HAP-1 (cell line): ENCODE results near the gene SLIT1.

Experiments
- DNase-seq, 2 experiments: peaks; one replicate each; pipeline ENCODE4 v3.0.0-alpha.2; 2016 to 2020; ENCODE audit warnings: low spot score in 2 of 2
- H3K27me3 ChIP-seq: fragments of 250-450 bp; sonication (Bioruptor Pico); 2 replicates; pipeline ENCODE4 v1.5.1; 2020; ENCODE audit warnings: low read depth, mild to moderate bottlenecking, moderate library complexity
- H3K36me3 ChIP-seq: fragments of 250-450 bp; sonication (Bioruptor Pico); replicated peaks from 2 replicates; pipeline ENCODE4 v1.5.1; 2020; ENCODE audit warnings: mild to moderate bottlenecking
- H3K4me1 ChIP-seq: fragments of 250-450 bp; sonication (Bioruptor Pico); 2 replicates; pipeline ENCODE4 v1.5.1; 2020; ENCODE audit warnings: mild to moderate bottlenecking
- H3K4me3 ChIP-seq: fragments of 250-450 bp; sonication (Bioruptor Pico); 2 replicates; pipeline ENCODE4 v1.5.1; 2020; ENCODE audit warnings: mild to moderate bottlenecking, moderate library complexity
- H3K9me3 ChIP-seq: fragments of 250-450 bp; sonication (Bioruptor Pico); 2 replicates; pipeline ENCODE4 v1.5.1; 2020; ENCODE audit warnings: mild to moderate bottlenecking, moderate library complexity
- in situ Hi-C: fragments of 300-500 bp; cut with MboI; formaldehyde crosslinking; loops from 3 replicates; pipeline ENCODE4 v1.14.3; 2020; ENCODE audit warnings: low sequenced_read_pairs, inconsistent platforms, mixed read lengths

Gene SLIT1

GRCh38 chr10:97154781-97155180 lies 31.0 kb downstream of the SLIT1 start:
- H3K27me3 ChIP-seq, result no peaks in the 10 kb centered on the region
- DNase-seq, result no peak
- H3K9me3 ChIP-seq, result no peaks in the 10 kb centered on the region
- no peaks in the 10 kb centered on the region for H3K4me1 ChIP-seq
- in situ Hi-C loops, result no loop called here
- no peaks in the 10 kb centered on the region; the same call in 1 of the 2 replicates for H3K36me3 ChIP-seq
- no peak overlapping the region for H3K4me3 ChIP-seq

DNA sequence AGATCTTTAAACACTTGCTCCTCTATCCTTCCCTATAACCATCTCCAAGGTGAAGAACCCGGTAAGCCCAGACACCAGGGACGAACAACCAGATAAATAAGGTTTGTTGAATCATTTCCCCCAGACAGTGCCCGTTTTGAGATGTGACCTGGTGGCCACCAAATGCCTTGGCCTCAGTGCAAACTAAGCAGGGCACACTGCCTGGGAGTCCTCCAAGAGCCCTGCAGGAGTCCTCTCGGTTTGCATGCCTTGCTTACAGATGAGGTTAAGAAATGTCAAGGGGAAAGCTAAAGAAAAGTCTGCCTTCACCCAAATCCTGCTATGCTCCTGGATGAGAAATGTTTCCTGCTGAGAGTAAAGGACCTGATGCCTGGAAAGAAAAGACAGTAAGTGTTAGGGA lies 31.6 kb downstream of the SLIT1 start:
- no peak for DNase-seq
- H3K4me1 ChIP-seq, result no peaks in the 10 kb centered on the region
- no peak overlapping the region for H3K4me3 ChIP-seq
- no peaks in the 10 kb centered on the region for H3K9me3 ChIP-seq
- H3K36me3 ChIP-seq, result no peaks in the 10 kb centered on the region; the same call in 1 of the 2 replicates
- in situ Hi-C loops, result no loop called here
- H3K27me3 ChIP-seq, result no peaks in the 10 kb centered on the region

DNA sequence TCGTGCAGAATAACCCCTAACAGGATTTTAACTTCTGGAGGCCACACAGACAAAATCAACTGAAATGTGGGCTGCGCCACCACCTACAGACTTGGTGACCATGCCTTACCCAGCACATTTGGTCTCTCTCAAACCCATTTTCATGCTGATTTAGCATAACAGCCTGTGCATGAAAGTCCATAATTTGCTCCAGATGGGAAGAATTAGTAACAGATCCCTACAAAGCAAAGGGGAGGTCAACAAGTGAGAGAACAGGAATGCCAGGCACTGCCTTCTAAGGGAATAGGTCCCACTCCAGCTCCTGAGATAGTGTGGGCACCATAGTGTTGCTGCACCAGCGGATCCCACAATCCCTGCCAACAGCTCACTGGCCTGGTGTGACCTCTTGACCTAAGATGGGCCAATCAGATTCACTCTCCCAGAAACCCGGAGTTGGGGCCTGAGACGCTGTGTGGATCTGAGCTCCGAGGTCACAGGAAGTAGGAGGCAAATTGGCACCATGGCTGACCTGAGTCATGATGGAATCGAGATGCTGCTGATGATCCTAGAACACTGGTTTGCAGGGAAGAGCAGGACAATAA lies 32.4 kb downstream of the SLIT1 start:
- DNase-seq, result no peak
- in situ Hi-C loops, result no loop called here

DNA sequence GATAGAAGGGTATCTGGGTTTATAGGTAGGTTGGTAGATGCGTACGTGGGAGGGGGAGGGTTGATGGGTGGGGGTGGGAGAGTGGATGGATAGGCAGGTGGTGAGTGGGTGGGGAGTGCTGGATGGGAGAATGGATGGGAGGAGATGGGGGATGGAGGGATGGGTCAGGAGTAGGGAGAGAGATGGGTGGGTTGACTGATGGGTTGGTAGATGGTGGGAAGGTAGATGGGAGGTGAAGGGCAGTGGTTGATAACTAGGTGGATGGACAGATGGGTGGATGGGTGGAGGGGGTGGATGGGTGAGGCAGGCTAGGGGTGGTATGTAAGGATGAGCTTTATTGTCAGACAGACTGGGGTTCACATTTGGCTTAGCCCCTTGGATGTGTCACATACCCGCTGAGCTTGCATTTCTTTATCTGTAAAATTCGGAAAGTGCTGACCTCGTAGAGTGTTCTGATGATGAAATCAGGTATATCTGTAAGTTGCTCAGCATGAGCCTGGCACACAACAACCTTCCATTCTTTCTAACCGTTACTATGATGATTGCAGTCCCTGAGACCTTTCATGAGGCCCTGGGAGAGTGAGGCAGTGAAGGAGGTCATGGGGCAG lies 34.3 kb downstream of the SLIT1 start:
- DNase-seq, result no peak

More for the DNA sequence above, 32.4 kb downstream of the SLIT1 start:
- no peak overlapping the region for H3K4me3 ChIP-seq
- H3K36me3 ChIP-seq, result no peaks in the 10 kb centered on the region; the same call in 1 of the 2 replicates
- H3K27me3 ChIP-seq, result no peaks in the 10 kb centered on the region
- H3K9me3 ChIP-seq, result no peaks in the 10 kb centered on the region
- H3K4me1 ChIP-seq, result no peaks in the 10 kb centered on the region

DNA sequence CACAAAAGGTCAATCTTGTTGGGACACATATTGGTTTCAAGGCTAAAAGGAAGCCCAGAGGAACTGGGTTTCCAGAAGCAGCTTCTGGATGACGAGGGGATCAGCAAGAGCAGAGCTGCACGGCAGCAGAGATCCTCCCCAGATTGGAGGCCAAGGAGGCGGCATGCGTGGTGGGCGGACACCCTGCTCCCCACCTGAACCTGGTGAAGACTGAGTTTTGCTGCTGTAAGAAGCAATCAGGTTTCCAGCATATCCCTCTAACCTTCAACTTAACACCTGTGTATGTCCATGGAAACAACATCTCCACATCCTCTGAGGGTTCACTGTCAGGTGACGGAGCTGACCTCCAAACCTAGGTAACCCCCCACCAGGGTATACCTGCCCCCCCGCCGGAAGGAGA lies 35.1 kb downstream of the SLIT1 start:
- H3K27me3 ChIP-seq, result no peaks in the 10 kb centered on the region
- DNase-seq, result no peak
- H3K36me3 ChIP-seq, result no peaks in the 10 kb centered on the region; the same call in 1 of the 2 replicates
- no peaks in the 10 kb centered on the region for H3K4me1 ChIP-seq
- H3K4me3 ChIP-seq, result no peak overlapping the region
- no peaks in the 10 kb centered on the region for H3K9me3 ChIP-seq
- in situ Hi-C loops, result no loop called here

More for the DNA sequence above, 34.3 kb downstream of the SLIT1 start:
- no peak overlapping the region for H3K4me3 ChIP-seq
- H3K36me3 ChIP-seq, result no peaks in the 10 kb centered on the region; the same call in 1 of the 2 replicates
- no peaks in the 10 kb centered on the region for H3K4me1 ChIP-seq
- no peaks in the 10 kb centered on the region for H3K9me3 ChIP-seq
- H3K27me3 ChIP-seq, result no peaks in the 10 kb centered on the region
- in situ Hi-C loops, result no loop called here

DNA sequence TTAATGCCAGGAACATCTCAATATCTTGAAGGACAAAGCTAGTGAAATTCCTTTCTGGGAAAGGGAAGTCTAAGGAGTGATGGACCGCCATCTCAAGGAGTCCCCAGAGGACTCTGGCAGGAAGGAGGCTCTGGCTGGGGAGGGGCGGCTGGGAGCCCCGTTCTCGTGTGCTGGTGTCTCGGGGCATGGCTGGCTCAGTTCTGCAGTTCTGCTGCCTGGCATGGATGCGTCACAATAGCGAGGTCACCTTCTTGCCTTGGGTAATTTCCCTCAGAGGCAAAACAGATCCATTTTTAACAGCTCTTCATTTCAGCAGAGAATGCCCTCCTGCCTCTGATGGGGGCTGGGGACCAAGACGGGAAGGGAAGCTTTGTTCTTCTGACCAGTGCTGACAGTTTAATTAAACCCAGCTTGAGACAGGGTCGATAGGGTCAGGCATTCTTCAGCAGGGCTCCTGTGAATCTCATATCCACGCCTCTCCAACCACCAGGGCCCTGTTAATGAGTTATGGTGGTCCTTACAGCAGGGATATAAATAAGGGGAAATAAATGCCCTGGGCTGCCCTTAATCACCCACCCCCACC lies 35.7 kb downstream of the SLIT1 start:
- no peaks in the 10 kb centered on the region for H3K4me1 ChIP-seq
- in situ Hi-C loops, result no loop called here
- no peaks in the 10 kb centered on the region; the same call in 1 of the 2 replicates for H3K36me3 ChIP-seq
- H3K4me3 ChIP-seq, result no peak overlapping the region
- no peak for DNase-seq
- H3K9me3 ChIP-seq, result no peaks in the 10 kb centered on the region
- H3K27me3 ChIP-seq, result no peaks in the 10 kb centered on the region

GRCh38 chr10:97149079-97149531 lies 36.7 kb downstream of the SLIT1 start:
- DNase-seq, result no peak
- H3K36me3 ChIP-seq, result no peaks in the 10 kb centered on the region; the same call in 1 of the 2 replicates
- no peak overlapping the region for H3K4me3 ChIP-seq
- no peaks in the 10 kb centered on the region for H3K4me1 ChIP-seq
- H3K27me3 ChIP-seq, result no peaks in the 10 kb centered on the region
- no peaks in the 10 kb centered on the region for H3K9me3 ChIP-seq
- in situ Hi-C loops, result no loop called here

GRCh38 chr10:97144297-97144696 lies 41.5 kb downstream of the SLIT1 start:
- no peak for DNase-seq
- in situ Hi-C loops, result no loop called here
- H3K36me3 ChIP-seq, result no peaks in the 10 kb centered on the region
- H3K27me3 ChIP-seq, result 0 out of 2 replicates have a peak, but pooled peaks cover 7% of the 10 kb centered on the region
- H3K4me1 ChIP-seq, result no peaks in the 10 kb centered on the region
- H3K4me3 ChIP-seq, result no peak overlapping the region
- H3K9me3 ChIP-seq, result no peaks in the 10 kb centered on the region

DNA sequence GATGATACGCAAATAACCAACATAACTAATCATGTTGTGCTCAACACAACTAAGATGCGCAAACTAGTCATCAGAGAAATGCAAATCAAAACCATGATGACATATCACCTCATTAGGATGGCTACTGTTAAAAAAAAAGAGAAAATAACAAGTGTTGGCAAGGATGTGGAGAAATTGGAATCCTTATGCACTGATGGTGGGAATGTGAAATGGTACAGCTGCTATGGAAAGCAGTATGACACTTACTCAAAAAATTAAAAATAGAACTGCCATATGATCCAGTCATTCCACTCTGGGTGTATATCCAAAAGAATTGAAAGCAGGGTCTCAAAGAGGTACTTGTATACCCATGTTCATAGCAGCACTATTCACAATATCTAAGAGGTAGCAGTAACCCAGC lies 42.9 kb downstream of the SLIT1 start:
- no peaks in the 10 kb centered on the region for H3K9me3 ChIP-seq
- no peaks in the 10 kb centered on the region for H3K36me3 ChIP-seq
- 0 out of 2 replicates have a peak, but pooled peaks cover 7% of the 10 kb centered on the region for H3K27me3 ChIP-seq
- no peak overlapping the region for H3K4me3 ChIP-seq
- H3K4me1 ChIP-seq, result no peaks in the 10 kb centered on the region
- no peak for DNase-seq
- in situ Hi-C loops, result no loop called here

DNA sequence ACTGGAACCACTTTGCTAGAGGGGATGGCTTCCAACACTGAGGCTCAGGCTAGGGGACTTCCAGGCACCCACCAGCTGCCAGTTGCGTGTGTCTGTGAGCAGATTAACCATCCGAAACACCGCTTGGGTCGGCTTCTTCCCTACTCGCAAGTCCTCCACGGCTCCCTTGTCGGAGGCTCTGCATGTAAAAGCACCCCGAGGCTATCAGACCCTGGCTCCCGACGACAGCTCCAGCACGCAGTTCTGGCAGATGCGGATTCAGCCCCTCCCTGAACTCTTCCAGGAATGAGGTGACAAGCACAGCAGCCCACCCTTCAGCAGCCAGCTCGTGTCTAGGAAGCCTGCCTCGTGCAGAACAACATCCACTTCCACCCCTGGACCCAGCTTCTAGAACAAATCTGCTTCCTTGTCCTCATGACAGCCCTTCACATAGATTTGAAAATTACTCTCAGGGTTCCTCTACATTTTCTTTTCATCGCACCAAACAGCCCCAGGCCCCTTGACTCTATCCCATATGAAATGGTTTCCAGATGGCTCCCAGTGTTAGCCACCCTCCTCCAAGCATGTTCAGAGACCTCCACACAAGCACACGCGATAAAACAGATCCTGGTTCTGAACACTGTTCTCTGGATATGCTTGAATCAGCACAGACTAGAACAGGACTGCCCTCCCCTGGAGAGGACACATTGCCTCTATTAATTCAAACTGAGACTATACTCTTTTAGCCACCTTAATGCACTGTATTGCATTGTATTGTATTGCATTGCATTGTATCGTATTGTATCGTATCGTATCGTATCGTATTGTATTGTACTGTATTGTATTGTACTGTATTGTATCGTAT lies 44.6 kb downstream of the SLIT1 start:
- H3K27me3 ChIP-seq, result 0 out of 2 replicates have a peak, but pooled peaks cover 7% of the 10 kb centered on the region
- DNase-seq, result no peak
- H3K36me3 ChIP-seq, result no peaks in the 10 kb centered on the region
- in situ Hi-C loops, result no loop called here
- no peak overlapping the region for H3K4me3 ChIP-seq
- no peaks in the 10 kb centered on the region for H3K4me1 ChIP-seq
- no peaks in the 10 kb centered on the region for H3K9me3 ChIP-seq

GRCh38 chr10:97140049-97140846 lies 45.5 kb downstream of the SLIT1 start:
- DNase-seq, result no peak
- no peaks in the 10 kb centered on the region for H3K36me3 ChIP-seq
- no peaks in the 10 kb centered on the region for H3K9me3 ChIP-seq
- H3K27me3 ChIP-seq, result 0 out of 2 replicates have a peak, but pooled peaks cover 7% of the 10 kb centered on the region
- H3K4me1 ChIP-seq, result no peaks in the 10 kb centered on the region
- in situ Hi-C loops, result no loop called here
- H3K4me3 ChIP-seq, result no peak overlapping the region

DNA sequence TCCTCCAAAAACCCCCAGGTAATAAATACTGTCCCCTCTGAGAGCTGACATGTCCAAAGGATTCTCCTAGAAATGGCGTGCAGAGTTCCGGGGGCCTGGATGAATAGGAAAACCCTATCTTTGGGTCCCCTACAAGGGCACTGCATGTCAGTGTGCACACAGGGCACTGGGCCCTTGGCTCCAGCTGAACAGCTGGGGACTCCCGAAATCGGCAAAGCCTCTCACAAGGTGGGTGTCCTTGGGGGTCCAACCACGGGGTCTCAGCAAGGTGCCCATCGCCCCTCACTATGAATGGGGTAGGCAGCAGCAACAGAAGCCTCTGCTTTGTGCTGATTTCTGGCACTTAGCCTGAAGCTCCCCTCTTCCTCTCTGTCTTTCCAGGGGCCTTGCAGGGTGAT lies 46.1 kb downstream of the SLIT1 start:
- Histone ChIP-seq H3K4me3 (no peak overlapping the region), H3K4me1 (no peaks in the 10 kb centered on the region), H3K9me3 (no peaks in the 10 kb centered on the region), H3K36me3 (no peaks in the 10 kb centered on the region), H3K27me3 (0 out of 2 replicates have a peak, but pooled peaks cover 7% of the 10 kb centered on the region)
- no peak for DNase-seq
- in situ Hi-C loops, result no loop called here

- Histone ChIP-seq H3K36me3 (no peaks in the 10 kb centered on the region), H3K27me3 (0 out of 2 replicates have a peak, but pooled peaks cover 7% of the 10 kb centered on the region), H3K9me3 (no peaks in the 10 kb centered on the region), H3K4me3 (no peak overlapping the region), H3K4me1 (no peaks in the 10 kb centered on the region)
- no peak for DNase-seq
- in situ Hi-C loops, result no loop called here
Observed at GRCh38 chr10:97138846-97139245, 46.9 kb downstream of the SLIT1 start.
